HuH-7.5 (cell line): ENCODE data around the gene RPAIN.

ENCODE experiments used
- DNase-seq: peaks from one replicate; pipeline ENCODE4 v3.0.0; 2011; ENCODE audit warnings: low spot score

Gene RPAIN, protein sequence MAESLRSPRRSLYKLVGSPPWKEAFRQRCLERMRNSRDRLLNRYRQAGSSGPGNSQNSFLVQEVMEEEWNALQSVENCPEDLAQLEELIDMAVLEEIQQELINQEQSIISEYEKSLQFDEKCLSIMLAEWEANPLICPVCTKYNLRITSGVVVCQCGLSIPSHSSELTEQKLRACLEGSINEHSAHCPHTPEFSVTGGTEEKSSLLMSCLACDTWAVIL

DNA sequence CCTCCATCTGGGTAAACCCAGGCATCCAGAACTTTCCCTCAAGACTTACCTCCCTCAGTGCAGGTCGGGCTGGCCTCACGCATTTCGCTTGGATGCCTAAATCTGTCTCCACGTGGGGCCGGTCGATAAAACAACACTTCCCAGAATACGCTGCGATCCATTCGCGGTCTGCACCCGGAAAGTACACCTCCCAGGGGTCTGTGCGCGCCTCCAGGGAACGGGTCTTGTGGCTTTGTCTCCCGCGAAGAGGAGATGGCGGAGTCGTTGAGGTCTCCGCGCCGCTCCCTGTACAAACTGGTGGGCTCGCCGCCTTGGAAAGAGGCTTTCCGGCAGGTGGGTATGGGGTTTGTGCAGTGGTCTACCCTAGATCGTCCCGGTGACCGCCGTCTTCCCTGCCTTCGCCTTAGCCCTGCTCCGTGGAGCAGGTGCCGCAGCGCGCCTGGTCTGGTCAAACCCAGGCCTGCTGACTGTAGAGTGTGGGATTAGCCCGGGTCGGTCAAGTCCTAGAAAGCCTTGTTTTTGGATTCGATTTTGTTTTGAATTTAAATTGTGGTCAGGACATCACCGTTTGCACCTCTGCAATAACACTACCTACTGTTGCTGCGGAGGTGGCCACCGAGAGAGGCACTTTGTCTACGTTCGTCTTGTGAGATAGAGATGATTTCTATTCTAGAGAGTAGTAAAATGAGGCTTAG, at the start of gene RPAIN:
Gene RPAIN, plus strand, starts transcription at position 224 of the 695 bp plus-strand sequence. Its CDS starts 29 bp downstream, at position 253.
- peak; percentile 65 for DNase-seq

DNA sequence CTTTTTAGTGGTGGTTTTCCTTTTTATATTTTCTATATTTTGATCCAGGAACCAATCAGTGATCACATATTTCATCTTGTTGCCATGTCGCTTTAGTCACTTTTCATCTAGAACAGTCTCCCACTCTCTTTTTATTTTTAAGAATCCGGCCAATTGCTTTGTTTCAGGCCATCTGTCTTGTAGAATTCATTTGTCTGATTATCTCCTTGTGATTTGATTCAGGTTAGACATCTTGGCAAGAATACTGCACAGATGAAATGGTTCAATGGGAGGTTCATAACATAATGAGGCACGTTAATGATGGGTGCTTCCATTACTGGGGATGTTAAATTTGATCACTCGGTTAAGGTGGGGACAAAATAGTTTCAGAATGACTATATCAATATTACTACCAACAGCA, 49.6 kb upstream of the RPAIN start:
- DNase-seq = no peak

DNA sequence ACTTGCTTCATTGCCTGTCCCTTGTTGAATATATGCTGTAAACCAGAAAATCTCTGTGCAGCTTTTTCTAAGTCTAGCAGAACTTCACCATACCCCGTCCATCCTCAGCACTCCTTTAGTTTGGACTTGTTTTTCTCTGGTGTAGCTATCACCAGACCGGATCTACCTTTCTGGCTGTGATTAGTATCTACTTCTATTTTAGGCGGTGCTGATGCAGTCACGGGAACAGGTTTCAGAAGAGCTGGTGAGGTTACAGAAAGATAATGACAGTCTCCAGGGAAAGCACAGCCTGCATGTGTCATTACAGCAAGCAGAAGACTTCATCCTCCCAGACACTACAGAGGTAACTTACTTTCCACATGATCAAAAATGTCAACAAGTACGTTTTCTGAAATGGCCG, 46.9 kb upstream of the RPAIN start:
- DNase-seq = no peak

DNA sequence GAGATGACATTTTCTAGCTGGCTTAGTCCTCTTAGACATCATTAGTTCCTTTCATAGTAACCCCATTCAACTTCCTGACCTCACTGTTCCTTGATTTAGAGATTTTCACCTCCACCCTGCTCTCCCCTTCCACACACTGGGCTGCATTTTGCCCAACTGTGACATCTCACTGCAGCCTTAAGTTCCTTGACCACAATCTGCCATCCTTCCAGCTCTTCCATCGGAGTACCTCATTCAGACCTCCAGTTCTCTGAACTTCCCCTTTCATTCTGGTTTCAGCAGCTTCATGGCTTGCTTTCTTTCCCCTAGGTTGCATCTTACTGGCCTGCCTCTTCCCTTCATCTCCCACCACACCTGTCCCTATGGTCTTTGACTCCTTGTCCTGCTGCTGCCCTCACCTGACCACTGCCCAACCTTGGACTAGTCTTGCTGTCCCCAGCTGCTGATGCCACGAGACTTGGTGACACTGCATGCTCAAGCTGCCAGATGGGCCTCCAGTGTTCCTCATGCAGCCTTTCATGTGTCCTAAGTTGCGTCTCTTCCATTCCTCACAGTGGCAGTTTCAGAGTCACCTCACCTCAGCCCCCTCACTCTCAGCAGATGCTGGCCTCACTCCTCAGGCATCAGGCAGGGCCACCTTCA, 41.3 kb upstream of the RPAIN start:
- no peak for DNase-seq

DNA sequence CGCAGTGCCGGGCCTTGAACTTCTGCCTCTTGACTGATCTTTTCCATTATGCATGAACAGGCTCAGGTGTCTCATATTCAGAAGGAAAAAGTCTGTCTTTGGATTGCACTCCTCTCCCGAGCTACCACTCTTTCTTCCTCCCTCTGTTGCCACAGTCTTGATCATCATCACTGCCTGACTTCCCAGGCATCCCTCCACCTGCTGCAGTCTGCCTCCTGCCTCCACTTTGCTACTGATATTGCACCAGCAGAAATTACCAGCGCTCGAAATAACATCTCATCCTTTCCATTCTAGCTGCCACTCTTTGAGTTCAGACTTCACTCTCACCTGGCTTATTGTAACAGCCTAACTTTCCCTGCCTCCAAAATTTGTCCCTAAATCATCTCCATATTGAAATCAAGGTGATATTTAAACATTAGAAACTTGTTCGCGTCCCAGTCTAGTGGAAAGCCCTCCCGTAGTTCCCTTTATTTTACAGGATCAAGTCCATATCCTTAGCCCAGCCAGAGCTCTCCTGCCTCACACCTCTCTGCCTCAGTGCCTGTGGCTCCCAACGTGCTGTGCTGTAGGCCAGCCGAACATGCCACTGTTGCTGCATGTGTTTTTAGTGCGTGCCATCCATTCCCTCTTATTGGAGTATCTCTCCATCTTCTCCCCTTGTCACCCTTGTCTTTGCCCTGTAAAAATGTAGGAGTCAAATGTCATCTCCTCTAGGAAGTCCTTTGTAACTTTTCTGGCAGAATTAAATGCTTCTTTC, 40.5 kb upstream of the RPAIN start:
- no peak for DNase-seq

DNA sequence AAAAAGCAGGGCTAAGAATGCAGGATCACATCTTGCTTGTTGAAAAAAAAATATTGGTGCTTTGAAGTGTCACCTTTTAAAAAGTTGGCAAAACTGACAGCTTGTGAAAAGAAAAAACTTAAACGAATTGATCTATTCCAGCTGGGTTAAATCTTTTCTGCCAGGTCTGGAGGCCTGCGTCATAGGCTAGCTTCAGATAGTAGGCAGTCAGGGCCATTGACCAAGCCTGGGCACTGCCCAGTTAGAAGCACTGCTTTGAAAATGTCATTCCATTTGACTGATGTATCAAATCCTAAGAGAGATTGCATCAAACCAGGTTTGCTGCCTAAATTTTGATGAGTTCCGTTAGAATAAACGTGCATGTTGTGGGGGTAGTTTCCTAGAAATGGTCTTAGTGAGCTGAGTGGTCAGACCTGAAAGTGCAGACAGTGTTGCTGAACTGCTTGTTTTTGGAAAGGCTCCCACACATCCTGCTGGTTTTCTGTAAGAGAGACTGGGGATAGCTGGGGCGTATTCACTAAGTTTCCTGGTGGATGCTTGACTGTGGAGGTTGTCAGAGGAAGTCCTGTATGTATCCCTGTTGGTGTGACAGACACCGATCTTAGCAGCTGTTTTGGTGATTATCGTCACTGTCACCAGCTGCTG, 39.4 kb upstream of the RPAIN start:
- DNase-seq = no peak

DNA sequence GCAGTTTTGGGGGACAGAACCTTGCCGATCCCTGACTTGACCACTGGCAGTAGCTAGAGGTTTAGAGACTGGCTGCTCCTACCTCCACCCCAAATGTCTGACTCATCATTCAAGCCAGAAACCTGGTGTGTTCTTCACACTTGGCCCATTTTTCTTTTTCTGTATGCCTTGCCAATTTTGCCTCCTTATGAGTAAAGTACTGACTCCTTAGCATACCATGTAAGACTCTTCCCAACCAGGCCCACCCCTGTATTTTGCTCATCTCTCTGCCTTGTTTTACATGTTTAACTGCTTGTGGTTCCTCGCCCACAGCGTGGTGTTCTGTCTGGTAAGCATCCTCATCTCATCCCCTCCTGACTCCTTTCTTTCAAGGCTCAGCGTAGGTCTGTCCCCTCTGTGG, 38.4 kb upstream of the RPAIN start:
- no peak for DNase-seq

DNA sequence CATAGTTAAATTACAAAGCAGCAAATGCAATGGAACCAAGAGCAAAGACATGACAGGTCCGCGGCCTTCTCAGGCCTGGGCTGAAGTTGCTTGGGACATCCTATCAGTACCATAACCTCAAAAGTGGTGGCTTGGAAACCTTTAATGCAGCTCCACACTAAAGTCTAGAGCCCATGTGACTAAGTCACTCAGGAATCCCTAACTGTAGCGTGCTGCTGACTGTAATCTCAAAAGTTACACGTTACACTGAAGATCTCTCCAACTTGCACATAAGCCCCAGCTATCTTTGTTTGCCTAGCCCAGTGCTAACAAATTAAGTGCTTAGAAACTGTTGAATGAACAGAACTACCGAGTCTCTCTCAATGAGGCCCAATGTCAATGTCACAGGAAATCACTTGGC, 28.3 kb upstream of the RPAIN start:
- no peak for DNase-seq

DNA sequence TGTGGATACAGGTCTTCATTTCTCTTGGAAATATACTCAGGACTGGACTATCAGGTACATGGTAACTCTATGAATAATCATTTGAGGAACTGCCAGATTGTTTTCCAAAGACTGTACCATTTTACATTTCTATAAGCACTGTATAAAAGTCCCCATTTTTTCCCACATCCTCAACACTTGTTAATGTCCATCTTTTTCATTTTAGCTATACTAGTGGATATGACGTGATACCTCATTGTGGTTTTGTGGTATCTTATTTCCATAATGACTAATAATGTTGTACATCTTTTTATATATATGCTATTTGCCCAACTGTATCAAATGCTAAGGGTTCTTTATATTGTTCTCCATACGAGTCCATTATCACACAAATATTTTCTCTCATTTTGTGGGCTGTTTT, 23.4 kb upstream of the RPAIN start:
- DNase-seq = no peak

DNA sequence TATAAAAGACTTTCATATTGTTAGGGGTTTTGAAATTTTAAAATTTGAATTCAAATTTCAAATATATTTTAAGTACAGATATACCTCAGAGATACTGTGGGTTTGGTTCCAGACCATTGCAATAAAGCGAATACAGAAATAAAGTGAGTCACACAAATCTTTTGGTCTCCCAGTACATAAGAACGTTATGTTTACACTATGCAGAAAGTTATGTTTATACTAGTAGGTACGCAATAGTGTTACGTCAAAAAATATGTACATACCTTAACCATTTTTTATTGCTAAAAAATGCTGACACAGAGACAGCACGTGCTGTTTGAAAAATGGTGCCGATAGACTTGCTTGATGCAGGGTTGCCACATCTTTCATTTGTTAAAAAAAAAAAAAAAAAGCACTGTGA, 20.2 kb upstream of the RPAIN start:
- DNase-seq = no peak

DNA sequence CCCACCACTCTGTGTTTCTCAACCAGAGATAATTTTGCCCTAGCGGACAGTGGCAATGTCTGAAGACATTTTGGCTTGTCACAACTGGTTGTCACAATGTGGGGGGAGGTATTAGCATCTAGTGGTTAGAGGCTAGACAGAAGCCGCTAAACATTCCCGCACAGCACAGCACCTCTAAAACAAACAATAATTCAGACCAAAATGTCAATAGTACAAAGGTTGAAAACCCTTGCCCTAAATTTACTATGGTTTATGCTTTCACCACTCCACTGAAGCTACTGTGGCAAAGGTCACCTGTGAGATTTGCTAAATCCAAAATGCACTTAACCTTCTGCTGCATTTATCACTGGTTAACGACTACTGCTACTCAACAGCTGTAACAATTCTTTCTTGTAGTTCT, 14.6 kb upstream of the RPAIN start:
- DNase-seq = peak; percentile 30

DNA sequence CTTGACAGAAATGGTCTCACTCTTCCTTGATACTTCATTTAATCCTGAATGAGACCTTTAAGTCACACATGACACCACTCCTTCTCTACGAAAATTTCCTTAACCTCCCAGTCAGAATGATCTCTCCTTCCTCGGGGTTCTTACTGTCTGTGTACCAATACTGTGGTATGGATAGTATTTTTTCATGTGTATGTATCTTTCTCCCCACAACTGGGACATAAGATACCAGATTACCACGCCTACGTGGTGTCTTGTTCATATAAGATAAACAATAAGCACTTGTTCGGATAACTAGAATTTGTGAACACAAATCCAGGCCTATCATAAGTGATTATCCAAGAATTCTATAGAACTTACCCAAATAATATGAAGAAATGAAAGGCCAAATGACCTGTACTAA, 11.8 kb upstream of the RPAIN start:
- DNase-seq = no peak

DNA sequence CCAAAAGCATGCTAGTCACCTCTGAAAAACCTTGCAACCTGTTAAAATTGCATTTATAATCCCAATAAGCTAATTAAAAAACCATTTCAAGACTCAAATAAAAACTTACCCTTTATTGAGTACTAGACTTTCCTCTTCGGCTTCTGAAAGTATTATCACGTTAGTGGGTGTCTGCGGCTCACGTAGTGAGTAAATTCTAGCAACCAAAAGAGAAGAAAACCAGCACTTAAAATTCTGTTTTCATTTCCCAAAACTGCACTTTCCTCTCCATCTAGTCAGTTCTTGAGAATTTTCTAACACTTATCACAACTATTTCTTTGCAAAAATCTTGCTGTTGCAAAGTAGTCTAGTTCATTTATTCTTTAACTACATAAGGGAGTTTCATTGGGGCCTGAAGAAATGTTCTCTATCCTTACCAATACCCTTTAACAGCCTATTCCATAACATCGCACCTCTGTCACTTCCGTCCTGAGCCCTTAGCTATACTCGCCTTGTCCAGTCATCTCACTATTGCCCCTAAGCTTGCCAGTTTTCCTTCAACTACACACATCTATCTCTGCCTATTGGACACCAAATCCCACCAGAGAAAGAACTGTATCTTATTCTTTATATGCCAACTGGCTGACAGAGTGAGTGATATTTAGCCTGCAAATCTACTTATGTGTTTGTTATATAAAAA, 9.2 kb upstream of the RPAIN start:
- no peak for DNase-seq

DNA sequence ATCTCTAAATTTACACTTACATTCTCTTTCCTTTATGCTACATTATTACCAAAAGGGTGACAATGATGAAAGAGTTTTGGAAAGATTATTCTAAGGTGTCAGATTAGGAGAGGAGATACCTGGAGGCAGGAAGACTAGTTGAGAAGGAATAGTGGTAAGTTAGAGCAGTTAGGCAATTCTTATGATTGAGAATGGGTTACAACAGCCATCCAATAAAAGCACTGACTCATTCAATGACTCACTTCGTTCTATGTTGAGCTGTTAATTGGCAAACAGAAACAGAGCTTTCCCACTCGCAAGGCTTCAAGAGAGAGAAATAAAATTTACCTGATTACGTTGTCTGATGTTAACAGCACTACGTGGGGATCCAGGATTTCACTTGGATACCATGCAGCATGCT, 6.3 kb upstream of the RPAIN start:
- no peak for DNase-seq

DNA sequence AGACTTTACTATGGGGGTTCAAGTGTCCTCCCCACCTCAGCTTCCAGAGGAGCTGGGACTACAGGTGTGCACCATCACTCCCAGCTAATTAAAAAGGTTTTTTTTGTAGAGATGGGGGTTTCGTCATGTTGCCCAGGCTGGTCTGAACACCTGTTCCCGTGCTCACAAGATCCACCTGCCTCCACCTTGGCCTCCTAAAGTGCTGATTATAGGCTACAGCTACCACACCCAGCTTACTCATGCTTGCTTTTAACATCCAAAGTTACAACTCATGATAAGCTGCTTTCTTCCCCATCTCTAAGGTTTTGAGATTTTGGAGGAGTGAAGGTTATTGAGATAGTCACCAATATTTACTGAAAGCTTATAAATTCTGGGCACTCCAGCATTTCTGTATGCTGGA, 3.1 kb upstream of the RPAIN start:
- no peak for DNase-seq

DNA sequence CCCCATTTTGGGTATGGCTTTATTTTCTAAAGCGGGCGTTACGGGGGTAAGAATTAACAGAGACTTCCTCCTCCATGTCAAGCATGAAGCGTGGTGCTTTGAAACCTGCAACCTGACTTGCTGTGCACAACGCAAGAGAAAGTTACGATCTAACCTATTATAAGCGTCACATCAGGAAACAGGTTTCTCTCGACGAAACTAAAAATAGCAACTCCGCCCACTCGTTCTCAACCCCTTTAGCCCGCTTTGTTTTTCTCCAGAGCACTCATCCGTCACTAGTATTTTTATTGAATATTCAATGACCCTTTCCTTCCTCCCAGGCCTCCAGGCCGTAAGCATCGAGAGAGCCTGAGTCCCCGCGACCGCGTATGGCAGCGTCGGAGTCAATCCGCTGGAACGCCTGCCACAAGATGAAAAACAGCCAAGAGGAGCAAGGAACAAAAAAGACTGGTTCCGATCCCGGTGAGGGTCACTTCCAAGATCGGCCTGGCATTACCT, 1.1 kb upstream of the RPAIN start:
- no peak for DNase-seq

DNA sequence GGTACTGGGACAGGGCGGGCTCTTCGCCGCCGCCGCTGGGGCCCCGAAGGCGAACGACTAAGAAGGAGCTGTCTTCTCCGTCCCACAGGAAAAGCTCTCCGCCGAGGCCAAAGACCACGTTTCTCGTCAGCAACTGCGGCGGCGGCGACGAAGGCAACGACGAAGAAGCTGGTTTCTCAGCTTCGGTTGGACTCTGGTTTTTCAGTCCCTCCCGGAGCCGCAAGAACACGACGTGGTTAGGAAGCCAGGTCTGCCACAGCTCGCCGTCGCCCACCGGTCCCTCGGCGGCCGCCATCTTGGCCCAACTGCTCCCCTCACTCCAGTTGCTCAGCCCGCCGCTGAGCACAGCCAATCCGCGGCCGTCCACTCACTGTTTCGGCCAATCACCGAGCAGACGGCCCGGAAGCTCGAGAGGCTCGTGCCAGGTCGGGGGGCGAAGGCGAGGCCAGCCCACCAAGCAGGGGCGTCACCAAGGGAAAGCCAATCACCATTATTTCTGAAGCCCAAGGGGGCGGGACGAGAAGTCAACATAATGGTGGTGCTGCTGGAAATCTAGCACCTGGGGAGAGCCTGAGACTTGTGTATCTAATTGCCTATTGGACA, 525 bp upstream of the RPAIN start, which contains the start of gene NUP88:
Gene NUP88, minus strand, starts transcription at position 307 of the 603 bp plus-strand sequence. Its CDS starts 12 bp downstream, at position 295.
- peak; percentile 87 for DNase-seq

DNA sequence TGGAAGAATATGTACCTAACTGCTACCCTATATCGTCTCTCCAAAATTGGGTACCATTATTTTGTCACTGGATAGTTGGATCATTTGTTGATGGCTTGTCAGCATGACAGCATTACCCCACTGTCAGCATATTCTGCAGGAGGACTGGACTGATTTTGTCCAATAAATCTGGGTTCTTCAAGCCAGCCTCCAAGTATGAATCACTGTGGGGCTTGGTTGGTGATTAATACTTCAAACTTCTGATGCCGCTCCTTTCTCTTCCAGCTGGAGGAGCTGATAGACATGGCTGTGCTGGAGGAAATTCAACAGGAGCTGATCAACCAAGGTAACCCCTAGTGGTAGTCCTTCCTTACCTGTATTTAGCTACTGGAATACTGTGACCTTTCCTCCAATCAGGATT, 2.5 kb downstream of the RPAIN start:
- no peak for DNase-seq

DNA sequence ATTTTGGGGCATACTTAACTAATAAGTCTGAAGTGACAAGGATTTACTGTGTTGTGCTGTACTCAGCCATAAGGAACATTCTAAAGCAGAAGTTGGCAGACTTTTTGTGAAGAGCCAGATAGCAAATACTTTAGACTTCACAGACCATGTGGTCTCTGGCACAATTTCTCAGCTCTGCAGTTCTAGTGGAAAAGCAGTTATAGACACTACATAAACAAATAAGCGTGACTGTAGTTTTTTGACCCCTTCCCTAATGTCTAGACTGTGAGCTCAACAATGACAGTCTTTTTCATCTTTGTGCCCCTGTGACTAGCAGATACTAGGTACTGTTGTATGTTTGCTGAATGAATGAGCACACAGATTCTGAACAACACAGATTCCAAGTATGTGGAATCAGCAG, 4.9 kb downstream of the RPAIN start:
- no peak for DNase-seq

DNA sequence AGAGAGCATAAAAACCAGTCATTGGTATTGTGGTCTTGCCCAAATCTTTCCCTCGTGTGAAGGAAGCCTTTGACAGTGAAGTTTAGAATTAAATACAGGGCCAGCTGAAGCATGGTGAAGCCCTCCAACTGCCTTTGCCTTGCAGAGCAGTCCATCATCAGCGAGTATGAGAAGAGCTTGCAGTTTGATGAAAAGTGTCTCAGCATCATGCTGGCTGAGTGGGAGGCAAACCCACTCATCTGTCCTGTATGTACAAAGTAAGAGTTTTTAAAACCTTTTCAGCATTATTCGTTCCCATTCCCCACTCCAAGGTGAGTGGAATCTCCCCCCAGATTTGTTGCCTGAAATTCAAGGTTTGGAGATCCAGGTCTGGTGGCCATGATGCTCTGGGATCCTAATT, 5.8 kb downstream of the RPAIN start:
- no peak for DNase-seq
